GM19397 (cell line): Measurements from ENCODE around the gene PBRM1.
"Not testable (repeated sequence)": the region's sequence is repeated elsewhere in the genome, so short reads cannot be mapped to it uniquely, and the experiment has no call there.

Source experiments
- ATAC-seq: cut with Tn5 transposase; IDR thresholded peaks from one replicate; pipeline ENCODE4 v1.9.1; 2021; ENCODE audit warnings: mild to moderate bottlenecking, moderate library complexity; ENCODE audit not compliant: unreplicated experiment

Gene PBRM1

GRCh38 chr3:52704611-52705437 is 19.1 kb upstream of the PBRM1 start:
- no peak for ATAC-seq

- no peak for ATAC-seq
Observed at GRCh38 chr3:52703341-52703740, 17.6 kb upstream of the PBRM1 start.

- no peak for ATAC-seq
Observed at GRCh38 chr3:52697632-52697965, 11.9 kb upstream of the PBRM1 start.

GRCh38 chr3:52696830-52697631 is 11.3 kb upstream of the PBRM1 start:
- no peak for ATAC-seq

- ATAC-seq: no peak
Observed at GRCh38 chr3:52695798-52696671, 10.3 kb upstream of the PBRM1 start.

- no peak for ATAC-seq
Observed at GRCh38 chr3:52694528-52695189, 8.9 kb upstream of the PBRM1 start.

- ATAC-seq: no peak
Observed at GRCh38 chr3:52693071-52693470, 7.4 kb upstream of the PBRM1 start.

GRCh38 chr3:52690560-52690959 is 4.8 kb upstream of the PBRM1 start:
- ATAC-seq: no peak

GRCh38 chr3:52689151-52689550 is 3.4 kb upstream of the PBRM1 start:
- ATAC-seq: no peak

GRCh38 chr3:52688266-52688665 is 2.6 kb upstream of the PBRM1 start:
- no peak for ATAC-seq

- ATAC-seq: peak; percentile 87
Observed at GRCh38 chr3:52685285-52685708, 416 bp downstream of the PBRM1 start.

GRCh38 chr3:52684184-52684583 is 1.5 kb downstream of the PBRM1 start:
- no peak for ATAC-seq

GRCh38 chr3:52683611-52684010 is 2.1 kb downstream of the PBRM1 start:
- ATAC-seq: no peak

GRCh38 chr3:52682016-52682415 is 3.7 kb downstream of the PBRM1 start:
- no peak for ATAC-seq

GRCh38 chr3:52681596-52681995 is 4.1 kb downstream of the PBRM1 start:
- ATAC-seq: no peak

- ATAC-seq: no peak
Observed at GRCh38 chr3:52679811-52680210, 5.9 kb downstream of the PBRM1 start.

GRCh38 chr3:52679199-52679538 is 6.5 kb downstream of the PBRM1 start:
- ATAC-seq: no peak

GRCh38 chr3:52678265-52679198 is 7.2 kb downstream of the PBRM1 start:
- ATAC-seq: no peak

- ATAC-seq: not testable (repeated sequence)
Observed at GRCh38 chr3:52676201-52676600, 9.5 kb downstream of the PBRM1 start.

GRCh38 chr3:52671676-52672075 is 14.0 kb downstream of the PBRM1 start:
- no peak for ATAC-seq
